Epithelial cell of esophagus (primary cell): ENCODE results near the gene NABP2.

Experiments used
- DNase-seq: peaks from one replicate; pipeline ENCODE4 v3.0.0; 2010; ENCODE audit warnings: low read depth
- H3K4me3 ChIP-seq: 2 replicates; pipeline ENCODE4 v1.5.1; 2011; ENCODE audit warnings: mild to moderate bottlenecking, low read length, control low read depth
- CTCF ChIP-seq: IDR thresholded peaks from 2 replicates; pipeline ENCODE4 v1.5.1; 2011; ENCODE audit warnings: low read depth, mild to moderate bottlenecking, low read length, control low read depth, inconsistent platforms; ENCODE audit not compliant: insufficient read depth; ENCODE audit errors: missing control alignments

The NABP2 gene

GRCh38 chr12:56202366-56202765, 21.8 kb upstream of the NABP2 start:
- TF ChIP-seq CTCF = no peak
- DNase-seq = no peak
- H3K4me3 ChIP-seq = no peak overlapping the region

GRCh38 chr12:56202838-56203237, 21.3 kb upstream of the NABP2 start:
- TF ChIP-seq CTCF = no peak
- no peak overlapping the region for H3K4me3 ChIP-seq
- no peak for DNase-seq

GRCh38 chr12:56204275-56204674, 19.9 kb upstream of the NABP2 start:
- DNase-seq = no peak
- TF ChIP-seq CTCF = no peak
- H3K4me3 ChIP-seq = no peak overlapping the region

- no peak overlapping the region for H3K4me3 ChIP-seq
- DNase-seq = no peak
- TF ChIP-seq CTCF = no peak
Measured at GRCh38 chr12:56205445-56205844, 18.7 kb upstream of the NABP2 start.

GRCh38 chr12:56206452-56207166, 17.5 kb upstream of the NABP2 start:
- peak; percentile 63 for DNase-seq
- H3K4me3 ChIP-seq = no peak overlapping the region
- TF ChIP-seq CTCF = peak; percentile 75

GRCh38 chr12:56208006-56208405, 16.1 kb upstream of the NABP2 start:
- H3K4me3 ChIP-seq = no peak overlapping the region
- no peak for TF ChIP-seq CTCF
- DNase-seq = no peak

GRCh38 chr12:56212361-56212760, 11.8 kb upstream of the NABP2 start:
- H3K4me3 ChIP-seq = no peak overlapping the region
- TF ChIP-seq CTCF = no peak
- no peak for DNase-seq
